DND-41 (cell line): Measurements from ENCODE around the gene SNX14.
A peak's percentile ranks its signal among the peaks of the same experiment; 100 is the strongest.

Source experiments
- ATAC-seq: fragments of 200-7000 bp; cut with Tn5 transposase; 3 replicates; pipeline ENCODE4 v1.9.1; 2021; ENCODE audit warnings: low read depth; ENCODE audit not compliant: insufficient read depth
- DNase-seq: peaks from one replicate; pipeline ENCODE4 v3.0.0-alpha.2; 2020
- H2AFZ ChIP-seq: 2 replicates; pipeline ENCODE4 v1.6.0; 2012; ENCODE audit warnings: low read depth, low read length
- H3K27ac ChIP-seq: 2 replicates; pipeline ENCODE4 v1.5.1; 2012; ENCODE audit warnings: low read length, inconsistent platforms
- H3K27me3 ChIP-seq: fragments of 200-600 bp; sonication (generic); 2 replicates; pipeline ENCODE4 v1.6.0; 2012; ENCODE audit warnings: low read length, mild to moderate bottlenecking, inconsistent platforms; ENCODE audit not compliant: insufficient read depth, poor library complexity
- H3K36me3 ChIP-seq: 2 replicates; pipeline ENCODE4 v1.5.1; 2012; ENCODE audit warnings: low read length, inconsistent platforms; ENCODE audit not compliant: insufficient read depth
- H3K4me1 ChIP-seq: 2 replicates; pipeline ENCODE4 v1.5.1; 2012; ENCODE audit warnings: mild to moderate bottlenecking, low read length; ENCODE audit not compliant: insufficient read depth
- H3K4me2 ChIP-seq: 2 replicates; pipeline ENCODE4 v1.6.0; 2012; ENCODE audit warnings: mild to moderate bottlenecking, moderate library complexity, low read length, inconsistent platforms; ENCODE audit not compliant: insufficient read depth
- H3K4me3 ChIP-seq, 2 experiments: fragments of 200-600 bp in 1 of 2; shearing (Covaris generic) in 1 of 2; 2 replicates each; pipeline ENCODE4 v1.5.1; 2012 to 2016; ENCODE audit warnings: inconsistent platforms in 2 of 2, low read length in 2 of 2, mild to moderate bottlenecking in 2 of 2, low read depth in 1 of 2, moderate library complexity in 1 of 2
- H3K79me2 ChIP-seq: 2 replicates; pipeline ENCODE4 v1.6.0; 2012; ENCODE audit warnings: low read length, inconsistent platforms; ENCODE audit not compliant: insufficient read depth
- H3K9ac ChIP-seq: 2 replicates; pipeline ENCODE4 v1.6.0; 2012; ENCODE audit warnings: low read depth, mild to moderate bottlenecking, inconsistent platforms, low read length, moderate library complexity
- H3K9me3 ChIP-seq: 2 replicates; pipeline ENCODE4 v1.5.1; 2012; ENCODE audit warnings: low read length, moderate library complexity, mild to moderate bottlenecking, inconsistent platforms; ENCODE audit not compliant: insufficient read depth, severe bottlenecking
- H4K20me1 ChIP-seq: 2 replicates; pipeline ENCODE4 v1.6.0; 2012; ENCODE audit warnings: low read length; ENCODE audit not compliant: insufficient read depth
- CTCF ChIP-seq: IDR thresholded peaks from 2 replicates; pipeline ENCODE4 v1.5.1; 2012; ENCODE audit warnings: borderline replicate concordance, low read length, moderate library complexity, mild to moderate bottlenecking; ENCODE audit not compliant: poor library complexity, severe bottlenecking; ENCODE audit errors: extremely low read depth
- EZH2 ChIP-seq: IDR thresholded peaks from 3 replicates; pipeline ENCODE4 v1.6.1; 2012; ENCODE audit warnings: borderline replicate concordance, low read depth, mild to moderate bottlenecking, moderate library complexity, low read length, inconsistent platforms; ENCODE audit not compliant: severe bottlenecking

SNX14 gene

GRCh38 chr6:85516168-85516567, 77.5 kb downstream of the SNX14 start:
- ATAC-seq (no peak), DNase-seq (no peak)
- H3K4me3 ChIP-seq, result no peak overlapping the region
- H3K9me3 ChIP-seq, result no peaks in the 10 kb centered on the region
- H3K79me2 ChIP-seq, result no peaks in the 10 kb centered on the region
- H3K4me1 ChIP-seq, result no peaks in the 10 kb centered on the region
- no peak overlapping the region for H2AFZ ChIP-seq
- no peak overlapping the region for H3K9ac ChIP-seq
- no peak for TF ChIP-seq EZH2
- TF ChIP-seq CTCF, result no peak
- H4K20me1 ChIP-seq, result no peaks in the 10 kb centered on the region
- H3K27ac ChIP-seq, result no peak overlapping the region
- H3K36me3 ChIP-seq, result peaks cover 39% of the 10 kb centered on the region
- no peaks in the 10 kb centered on the region for H3K27me3 ChIP-seq
- H3K4me2 ChIP-seq, result no peak overlapping the region

GRCh38 chr6:85506441-85507093, 87.1 kb downstream of the SNX14 start:
- H3K4me2 ChIP-seq, result no peak overlapping the region
- H3K9me3 ChIP-seq, result no peaks in the 10 kb centered on the region
- no peak overlapping the region for H3K4me3 ChIP-seq
- no peak overlapping the region for H3K9ac ChIP-seq
- H3K36me3 ChIP-seq, result peaks cover 20% of the 10 kb centered on the region
- H3K79me2 ChIP-seq, result no peaks in the 10 kb centered on the region
- no peaks in the 10 kb centered on the region for H3K27me3 ChIP-seq
- H3K4me1 ChIP-seq, result no peaks in the 10 kb centered on the region
- H4K20me1 ChIP-seq, result no peaks in the 10 kb centered on the region
- H3K27ac ChIP-seq, result no peak overlapping the region
- no peak overlapping the region for H2AFZ ChIP-seq
- TF ChIP-seq EZH2 (no peak), CTCF (no peak)
- no peak for DNase-seq
- no peak for ATAC-seq

GRCh38 chr6:85498596-85499258, 94.9 kb downstream of the SNX14 start:
- Histone ChIP-seq H2AFZ (no peak overlapping the region), H3K4me2 (no peak overlapping the region), H4K20me1 (no peaks in the 10 kb centered on the region), H3K9me3 (peaks cover 8% of the 10 kb centered on the region), H3K27ac (no peak overlapping the region), H3K9ac (no peak overlapping the region), H3K4me3 (no peak overlapping the region), H3K4me1 (no peaks in the 10 kb centered on the region), H3K27me3 (no peaks in the 10 kb centered on the region), H3K36me3 (no peaks in the 10 kb centered on the region), H3K79me2 (no peaks in the 10 kb centered on the region)
- peak; percentile 60 for ATAC-seq
- DNase-seq, result peak; percentile 9
- no peak for TF ChIP-seq EZH2
- TF ChIP-seq CTCF, result no peak
